AG09319 (cell line): ENCODE results near the gene NR0B2.

Experiments
- DNase-seq: peaks from one replicate; pipeline ENCODE4 v3.0.0-alpha.2; 2010; ENCODE audit warnings: low read depth; ENCODE audit errors: extremely low read depth
- TF ChIP-seq, protein P1 (sequence below): IDR thresholded peaks from 2 replicates; pipeline ENCODE4 v1.5.1; 2011; ENCODE audit warnings: low read depth, mild to moderate bottlenecking, inconsistent platforms, low read length, moderate library complexity

The NR0B2 gene

DNA sequence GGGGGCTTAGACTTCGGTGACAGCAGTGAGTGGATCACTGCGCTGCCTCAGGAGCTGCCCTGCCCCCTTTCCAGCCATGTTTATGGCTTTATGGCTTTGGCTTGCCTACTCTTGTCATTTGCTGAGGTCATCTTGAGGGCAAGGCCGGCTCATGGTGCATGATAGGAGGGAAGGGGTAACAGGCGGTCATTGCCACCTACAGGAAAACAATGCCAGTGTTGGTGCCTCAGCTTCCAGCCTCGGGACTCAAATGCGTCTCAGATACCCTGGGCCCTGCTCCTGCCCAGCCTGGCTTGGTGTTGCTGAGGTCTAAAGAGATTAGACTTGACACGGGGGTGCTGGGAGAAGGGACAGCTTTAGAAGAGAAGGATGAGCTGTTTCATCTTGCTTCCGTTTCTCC, 32.0 kb upstream of the NR0B2 start:
- no peak for DNase-seq
- TF ChIP-seq, protein P1, sequence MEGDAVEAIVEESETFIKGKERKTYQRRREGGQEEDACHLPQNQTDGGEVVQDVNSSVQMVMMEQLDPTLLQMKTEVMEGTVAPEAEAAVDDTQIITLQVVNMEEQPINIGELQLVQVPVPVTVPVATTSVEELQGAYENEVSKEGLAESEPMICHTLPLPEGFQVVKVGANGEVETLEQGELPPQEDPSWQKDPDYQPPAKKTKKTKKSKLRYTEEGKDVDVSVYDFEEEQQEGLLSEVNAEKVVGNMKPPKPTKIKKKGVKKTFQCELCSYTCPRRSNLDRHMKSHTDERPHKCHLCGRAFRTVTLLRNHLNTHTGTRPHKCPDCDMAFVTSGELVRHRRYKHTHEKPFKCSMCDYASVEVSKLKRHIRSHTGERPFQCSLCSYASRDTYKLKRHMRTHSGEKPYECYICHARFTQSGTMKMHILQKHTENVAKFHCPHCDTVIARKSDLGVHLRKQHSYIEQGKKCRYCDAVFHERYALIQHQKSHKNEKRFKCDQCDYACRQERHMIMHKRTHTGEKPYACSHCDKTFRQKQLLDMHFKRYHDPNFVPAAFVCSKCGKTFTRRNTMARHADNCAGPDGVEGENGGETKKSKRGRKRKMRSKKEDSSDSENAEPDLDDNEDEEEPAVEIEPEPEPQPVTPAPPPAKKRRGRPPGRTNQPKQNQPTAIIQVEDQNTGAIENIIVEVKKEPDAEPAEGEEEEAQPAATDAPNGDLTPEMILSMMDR = no peak

DNA sequence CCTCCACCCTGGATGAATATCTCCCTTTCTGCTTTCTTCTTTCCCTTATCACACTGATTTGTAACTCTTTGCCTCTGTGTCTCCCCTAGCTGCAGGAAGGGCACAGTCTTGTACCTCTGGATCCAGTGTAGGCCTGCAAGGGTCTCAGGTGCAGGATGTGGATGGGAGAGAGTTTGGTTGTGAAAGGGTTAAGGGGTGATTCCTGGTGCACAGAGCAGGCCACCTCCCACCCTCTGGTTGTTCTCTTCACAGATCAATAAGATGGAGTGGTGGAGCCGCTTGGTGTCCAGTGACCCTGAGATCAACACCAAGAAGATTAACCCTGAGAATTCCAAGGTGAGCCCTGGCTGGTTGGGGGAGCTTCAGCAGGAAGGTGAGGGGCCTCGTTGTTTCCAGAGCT, 31.4 kb upstream of the NR0B2 start:
- TF ChIP-seq, protein P1 = no peak
- DNase-seq = no peak

- DNase-seq = no peak
- TF ChIP-seq, protein P1 = no peak
Measured at GRCh38 chr1:26942656-26943055, 28.9 kb upstream of the NR0B2 start.

DNA sequence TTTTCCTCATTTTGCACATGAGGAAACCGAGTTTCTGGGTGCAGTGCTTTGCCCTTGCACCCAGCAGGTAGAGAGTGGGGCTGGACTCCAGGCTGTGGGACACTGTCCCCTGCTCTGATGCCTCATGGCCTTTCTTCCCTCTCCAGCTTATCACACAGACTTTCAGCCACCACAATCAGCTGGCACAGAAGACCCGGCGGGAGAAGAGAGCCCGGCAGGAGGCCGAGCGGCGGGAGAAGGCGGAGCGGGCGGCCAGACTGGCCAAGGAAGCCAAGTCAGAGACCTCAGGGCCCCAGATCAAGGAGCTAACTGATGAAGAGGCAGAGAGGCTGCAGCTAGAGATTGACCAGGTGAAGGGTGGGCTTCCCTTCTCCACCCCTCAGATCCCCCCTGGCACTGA, 27.5 kb upstream of the NR0B2 start:
- no peak for DNase-seq

DNA sequence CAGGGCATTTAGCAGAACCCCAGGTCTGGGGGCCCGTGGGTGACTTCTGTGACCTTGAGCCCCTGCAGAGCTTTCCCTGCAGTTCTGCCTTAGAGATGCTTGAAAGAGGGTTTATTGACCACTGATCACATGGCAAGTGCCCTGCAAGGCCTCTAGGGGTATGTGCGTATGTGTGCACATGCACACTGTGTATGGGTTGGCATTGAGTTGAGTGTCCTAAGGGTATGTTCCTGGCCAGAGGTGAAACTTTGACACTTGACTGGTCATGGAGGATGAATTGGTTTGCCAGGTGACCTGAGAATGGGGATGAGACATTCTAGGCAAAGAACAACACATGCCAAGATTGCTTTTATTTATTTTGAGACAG, 24.9 kb upstream of the NR0B2 start:
- DNase-seq = no peak
- TF ChIP-seq, protein P1 = no peak

More for the DNA sequence above, 27.5 kb upstream of the NR0B2 start:
- TF ChIP-seq, protein P1 = no peak

GRCh38 chr1:26938004-26938658, 24.4 kb upstream of the NR0B2 start:
- DNase-seq = no peak
- TF ChIP-seq, protein P1 = no peak

DNA sequence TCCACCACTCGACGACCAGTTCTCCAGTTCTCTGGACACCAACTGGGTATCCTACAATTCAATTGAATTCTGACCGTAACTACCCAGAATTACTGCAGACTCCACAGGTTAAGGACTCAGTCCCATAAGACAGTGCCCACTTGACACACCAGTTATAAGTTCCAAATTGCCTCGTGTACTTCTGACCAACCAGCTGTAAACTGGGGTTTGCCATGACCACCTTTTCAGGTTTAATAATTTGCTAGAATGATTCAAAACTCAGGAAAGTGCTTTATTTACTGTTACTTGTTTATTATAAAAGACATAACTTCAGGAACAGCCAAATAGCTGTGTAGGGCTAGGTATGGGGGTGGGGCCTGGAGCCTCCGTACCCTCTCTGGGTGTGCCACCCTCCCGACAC, 23.0 kb upstream of the NR0B2 start:
- TF ChIP-seq, protein P1 = no peak
- DNase-seq = no peak
